ENCODE data around the gene CSF3. TPM values are rescaled to one million over a fixed set of nuclear protein-coding genes. Genes with fewer than 3 reads are reported as not detected.

The CSF3 gene
- polyA plus RNA-seq, 4 donors: not detected

DNA sequence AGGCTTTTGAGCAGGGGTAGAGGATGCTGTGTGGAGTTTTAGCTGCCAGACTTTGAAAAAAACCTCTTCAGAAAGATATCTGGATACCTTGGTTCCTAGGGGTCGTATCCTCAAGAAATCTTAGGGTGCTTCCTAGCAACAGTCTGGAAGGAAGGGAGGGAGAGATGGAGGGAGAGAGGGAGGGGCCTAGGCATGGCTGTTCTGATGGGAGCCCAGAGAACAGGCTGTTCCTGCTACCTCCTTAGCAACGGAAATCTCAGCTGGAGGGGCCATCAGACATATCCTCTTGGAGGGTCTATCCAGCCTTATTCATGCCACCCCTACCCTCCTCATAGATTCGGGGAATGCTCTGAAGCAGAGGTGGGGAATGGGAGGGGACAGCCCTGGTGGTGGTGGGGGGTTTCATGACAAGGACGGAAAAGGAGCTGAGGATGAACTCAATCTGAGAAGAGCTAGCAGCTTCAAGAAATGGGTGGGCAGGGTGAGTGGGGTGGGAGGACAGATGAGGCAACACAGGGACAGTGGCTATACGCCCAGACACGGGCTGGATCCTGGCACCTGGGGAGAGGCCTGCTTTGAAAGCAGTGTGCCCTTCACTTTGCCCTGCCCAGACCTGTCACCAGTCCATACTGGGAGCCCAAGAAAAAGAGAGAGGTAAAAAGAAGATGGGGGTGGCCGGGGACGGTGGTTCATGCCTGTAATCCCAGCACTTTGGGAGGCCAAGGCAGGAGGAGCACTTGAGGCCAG lies 44.7 kb downstream of the CSF3 start:
- DNase-seq (ENCODE audit: low read depth in 4 of 4, low spot score in 2 of 4): no peak

DNA sequence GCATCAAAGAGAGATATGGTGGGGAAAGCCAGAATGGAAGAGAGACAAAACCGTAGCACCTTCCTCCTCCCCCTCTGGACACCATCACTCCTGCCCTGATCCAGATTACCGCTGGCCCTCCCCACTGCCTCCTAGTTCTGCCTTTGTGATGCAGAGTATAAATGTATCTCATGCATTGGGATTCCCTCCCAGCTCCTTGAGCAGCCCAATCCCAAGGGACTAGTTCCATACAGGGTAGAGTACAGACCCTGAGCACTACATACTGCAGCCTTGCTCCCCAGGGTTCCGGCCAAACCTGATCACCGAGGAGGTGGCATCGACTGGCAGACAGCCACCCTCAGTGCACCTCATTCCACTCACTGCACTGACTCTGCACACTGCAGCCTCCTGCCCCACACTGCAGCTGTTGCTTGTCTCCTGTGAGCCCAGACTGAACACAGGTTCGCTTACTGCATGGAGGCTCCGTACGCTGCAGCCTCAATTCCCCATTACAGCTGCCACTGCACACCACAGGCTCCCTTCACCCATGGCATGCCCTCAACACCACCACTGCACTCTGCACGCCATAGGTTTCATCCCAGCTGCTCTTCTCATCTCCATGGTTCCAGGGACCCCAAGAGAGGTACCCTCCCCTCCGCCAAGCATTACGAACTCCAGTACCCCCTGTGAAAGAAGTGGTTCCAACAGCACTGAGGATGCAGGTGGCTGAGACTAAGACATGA lies 45.8 kb downstream of the CSF3 start:
- DNase-seq (ENCODE audit: low read depth in 4 of 4, low spot score in 2 of 4): no peak

DNA sequence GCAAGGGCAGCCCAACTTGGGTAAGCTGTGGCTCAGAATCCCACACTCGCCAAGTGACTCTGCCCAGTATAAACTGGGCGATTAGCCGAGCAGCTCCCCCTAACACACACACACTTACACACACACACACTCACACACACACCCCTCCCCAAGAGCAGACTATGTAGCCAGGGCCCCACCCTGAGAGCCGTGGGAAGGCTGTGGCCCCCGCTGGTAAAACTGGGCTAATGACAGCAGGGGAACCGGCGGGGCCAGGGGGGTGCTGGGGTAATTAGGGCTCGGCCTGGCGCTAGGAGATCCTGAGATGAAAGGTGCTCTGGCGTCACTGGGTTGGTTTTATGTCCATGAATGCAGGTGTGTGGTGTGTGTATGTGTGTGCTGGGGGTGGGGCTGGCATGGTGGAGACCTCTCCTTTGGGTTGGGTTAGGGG lies 46.4 kb downstream of the CSF3 start:
- no peak for DNase-seq (ENCODE audit: low read depth in 4 of 4, low spot score in 2 of 4)

DNA sequence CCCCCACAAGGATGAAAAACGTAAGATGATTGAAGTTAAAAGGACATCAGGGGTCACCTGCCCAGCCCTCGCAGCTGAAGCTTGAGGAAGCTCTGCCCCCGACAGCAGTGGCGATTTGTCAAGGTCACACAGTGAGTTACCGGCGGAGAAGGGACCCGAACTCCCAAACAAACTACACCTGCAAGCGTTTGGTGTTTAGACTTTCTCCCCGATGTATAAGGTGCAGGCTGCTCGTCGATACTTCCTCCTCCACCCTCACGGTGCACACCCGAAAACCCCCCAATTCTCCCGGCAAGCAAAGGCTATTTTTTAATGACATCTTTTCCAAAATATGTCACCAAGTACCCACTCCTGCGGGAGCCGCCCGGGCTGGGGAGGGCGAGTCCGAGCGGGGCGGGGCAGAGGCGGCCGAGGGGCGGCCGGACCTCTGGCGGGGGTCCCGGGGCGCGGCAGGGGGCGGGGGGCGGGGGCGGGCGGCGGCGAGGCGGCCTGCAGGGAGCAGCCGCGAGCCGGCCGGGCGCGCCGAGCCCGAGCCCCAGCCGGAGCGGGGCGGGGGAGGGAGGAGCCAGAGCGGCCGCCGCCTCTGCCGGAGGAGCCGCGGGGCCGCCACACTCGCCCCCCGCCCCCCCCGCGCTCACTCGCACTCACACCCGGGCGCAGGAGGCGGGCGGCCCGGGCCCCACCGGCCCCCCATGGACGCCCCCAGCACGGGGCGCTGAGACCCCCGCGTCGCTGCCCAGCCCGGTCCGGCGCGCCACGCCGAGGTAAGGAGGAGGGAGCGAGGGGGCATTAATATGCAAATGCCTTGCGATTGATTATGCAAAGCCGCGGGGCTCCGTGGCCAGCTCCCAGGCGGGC lies 47.3 kb downstream of the CSF3 start, which contains the start of gene THRA:
THRA (plus strand) TSS at position 637 of the 858 bp plus-strand sequence. CDS start 11,524 bp downstream, outside the sequence.
- DNase-seq (ENCODE audit: low read depth in 4 of 4, low spot score in 2 of 4): no peak

DNA sequence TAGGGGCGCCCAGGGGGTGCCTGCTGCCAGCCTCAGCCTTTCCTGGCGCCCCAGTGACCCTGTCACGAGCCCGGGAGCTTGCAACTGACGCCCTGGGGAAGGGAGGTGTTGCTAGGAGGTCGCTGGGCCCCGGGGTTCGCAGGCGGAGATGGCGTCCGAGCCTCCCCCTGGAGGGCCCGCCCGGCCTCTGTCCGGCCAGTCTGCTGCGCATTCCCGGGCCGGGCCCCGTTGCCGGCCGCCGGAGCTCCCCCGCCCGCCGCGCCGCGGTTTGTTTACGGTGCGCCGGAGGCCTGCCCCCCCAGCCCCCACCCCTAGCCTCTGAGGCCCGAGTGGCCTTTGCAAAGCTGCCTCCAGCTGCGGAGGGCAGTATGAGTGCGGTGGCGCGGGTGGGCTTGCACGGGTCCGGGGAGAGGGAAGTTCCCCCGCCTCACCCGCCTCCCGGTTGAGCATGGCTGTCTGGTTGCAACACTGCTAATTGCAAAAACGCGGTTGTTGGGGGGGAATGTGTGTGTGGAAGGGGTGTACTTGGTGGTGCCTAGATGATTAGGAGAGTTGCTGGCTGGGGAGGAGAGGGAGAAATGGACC lies 48.0 kb downstream of the CSF3 start:
- no peak for DNase-seq (ENCODE audit: low read depth in 4 of 4, low spot score in 2 of 4)

DNA sequence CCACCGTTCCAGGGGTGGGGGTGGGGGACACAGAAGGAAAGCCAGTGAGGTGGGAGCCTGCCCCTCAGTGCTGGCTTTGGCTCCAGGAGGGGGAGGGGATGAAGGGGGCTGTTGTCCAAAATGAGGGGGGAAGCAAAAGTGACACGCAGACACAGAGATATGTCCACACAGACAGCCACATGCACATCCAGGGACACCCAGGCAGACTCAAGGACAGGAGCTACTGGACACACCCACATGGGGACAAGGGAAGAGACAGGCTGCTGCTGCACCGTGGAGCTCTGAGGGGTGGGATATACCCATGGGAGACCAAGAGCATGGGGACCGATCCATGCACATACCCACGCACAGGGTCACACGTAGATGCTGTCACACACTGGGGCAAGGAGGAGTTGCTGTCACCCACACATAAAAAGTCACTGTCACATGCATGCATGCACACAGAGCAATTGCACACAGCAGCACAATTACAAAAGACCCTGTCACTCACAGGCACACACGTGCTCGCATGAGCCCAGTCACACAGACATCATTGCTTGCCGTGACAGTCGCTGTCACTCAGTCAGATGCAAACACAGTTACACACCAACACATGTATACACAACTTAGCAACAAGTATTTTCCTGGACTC lies 48.8 kb downstream of the CSF3 start:
- no peak for DNase-seq (ENCODE audit: low read depth in 4 of 4, low spot score in 2 of 4)

DNA sequence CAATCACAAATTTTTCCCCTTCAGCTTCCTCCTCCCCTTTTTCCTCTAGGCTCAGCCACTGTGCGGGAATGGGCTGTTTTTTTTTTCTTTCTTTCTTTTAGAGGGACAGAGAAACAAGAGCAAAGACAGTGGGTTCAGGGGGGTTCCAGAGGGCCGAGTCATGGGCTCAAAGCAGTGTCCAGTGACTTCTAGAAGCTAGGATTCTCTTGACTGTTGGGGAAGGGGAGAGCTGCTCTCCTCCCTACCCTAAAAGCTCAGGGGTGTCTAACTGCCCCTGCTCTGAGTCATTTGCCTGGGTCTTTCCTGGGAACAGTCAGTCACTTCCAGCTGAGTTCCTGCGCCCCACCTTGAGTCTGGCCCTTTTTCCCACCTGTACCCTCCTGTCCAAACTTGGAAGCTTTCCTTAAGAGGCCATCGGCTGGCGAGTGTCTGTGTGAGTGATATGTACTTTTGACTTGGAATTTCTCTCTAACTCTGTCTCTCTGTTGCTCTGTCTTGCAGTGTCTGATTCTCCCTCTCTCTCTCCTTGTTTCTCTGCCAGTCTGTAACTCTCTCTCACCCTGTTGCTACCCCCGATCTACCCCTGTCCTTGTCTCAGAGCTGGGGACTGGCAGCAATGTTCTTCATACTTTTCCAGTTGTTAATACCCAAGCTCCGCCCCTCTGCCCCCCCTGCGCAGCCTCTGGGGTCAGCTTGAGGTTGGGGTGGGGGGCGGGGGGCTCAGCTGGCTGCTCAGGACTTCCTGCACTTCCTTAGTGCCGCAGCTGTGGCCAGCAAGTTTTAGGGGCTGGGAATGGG lies 49.9 kb downstream of the CSF3 start:
- DNase-seq (ENCODE audit: low read depth in 4 of 4, low spot score in 2 of 4): no peak

DNA sequence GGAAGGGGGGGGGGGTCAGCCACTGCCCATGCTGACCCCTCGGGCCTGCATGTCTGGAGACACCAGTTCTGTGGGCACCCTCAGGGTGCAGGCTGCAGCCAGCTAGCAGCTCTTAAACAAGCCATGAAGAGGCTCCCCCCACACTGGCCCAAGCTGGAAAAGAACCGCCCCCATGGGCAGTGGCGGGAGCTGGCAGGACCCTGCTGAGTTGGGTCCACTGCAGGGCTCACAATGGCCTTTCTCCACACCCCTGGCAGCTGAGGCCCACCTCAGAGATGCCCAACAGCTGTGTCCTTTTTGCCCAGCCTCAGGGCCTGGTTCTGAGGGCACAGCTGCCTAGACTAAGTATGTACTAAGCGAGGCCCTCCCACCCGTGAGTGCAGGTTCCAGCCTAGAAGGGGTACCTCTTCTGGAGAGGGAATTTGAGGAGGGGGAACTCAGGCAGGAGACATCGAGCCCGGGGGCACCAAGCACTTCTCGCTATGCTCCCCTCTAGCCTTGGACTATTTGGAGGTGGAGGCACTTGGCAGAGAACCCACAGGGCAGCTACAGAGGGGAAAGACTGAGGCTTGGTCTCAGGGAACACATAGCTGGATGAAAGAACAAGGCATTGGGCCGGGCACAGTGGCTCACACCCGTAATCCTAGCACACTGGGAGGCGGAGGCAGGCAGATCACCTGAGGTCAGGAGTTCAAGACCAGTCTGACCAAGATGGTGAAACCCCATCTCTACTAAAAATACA lies 50.7 kb downstream of the CSF3 start:
- DNase-seq (ENCODE audit: low read depth in 4 of 4, low spot score in 2 of 4): no peak

Other genes starting within 250 kb of the CSF3 start
- gene IKZF3, start 151.1 kb upstream of the CSF3 start, polyA plus RNA-seq (ENCODE audit: insufficient read length in 4 of 4): under 1 TPM; 0.14 to 0.33 (median 0.25) TPM
- gene ZPBP2, start 147.2 kb upstream of the CSF3 start, polyA plus RNA-seq (ENCODE audit: insufficient read length in 4 of 4): not detected
- gene GSDMB, start 96.8 kb upstream of the CSF3 start, polyA plus RNA-seq (ENCODE audit: insufficient read length in 4 of 4): 10 to 100 TPM in 2 of 4 donors, 1 to 10 TPM in 2; 6.3 to 31.4 (median 19.2) TPM
- 100 to 1,000 TPM in 2 of 4 donors, 10 to 100 TPM in 2; 84.0 to 115 (median 96.1) TPM for gene ORMDL3, start 87.8 kb upstream of the CSF3 start, polyA plus RNA-seq (ENCODE audit: insufficient read length in 4 of 4)
- under 1 TPM in 1 of 4 donors, not detected in 3; 0.17 TPM for gene LRRC3C, start 87.7 kb upstream of the CSF3 start, polyA plus RNA-seq (ENCODE audit: insufficient read length in 4 of 4)
- 1 to 10 TPM in 3 of 4 donors, under 1 TPM in 1; 0.49 to 3.6 (median 2.0) TPM for gene GSDMA, start 52.4 kb upstream of the CSF3 start, polyA plus RNA-seq (ENCODE audit: insufficient read length in 4 of 4)
- gene PSMD3, start 34.6 kb upstream of the CSF3 start, polyA plus RNA-seq (ENCODE audit: insufficient read length in 4 of 4): 100 to 1,000 TPM; 103 to 127 (median 117) TPM
- 100 to 1,000 TPM in 2 of 4 donors, 10 to 100 TPM in 2; 83.3 to 152 (median 114) TPM for gene MED24, start 39.0 kb downstream of the CSF3 start, polyA plus RNA-seq (ENCODE audit: insufficient read length in 4 of 4)
- gene THRA, start 47.5 kb downstream of the CSF3 start, polyA plus RNA-seq (ENCODE audit: insufficient read length in 4 of 4): 10 to 100 TPM; 44.5 to 61.0 (median 57.8) TPM
- 1 to 10 TPM; 3.7 to 4.7 (median 3.7) TPM for gene NR1D1, start 85.1 kb downstream of the CSF3 start, polyA plus RNA-seq (ENCODE audit: insufficient read length in 4 of 4)
- gene MSL1, start 106.5 kb downstream of the CSF3 start, polyA plus RNA-seq (ENCODE audit: insufficient read length in 4 of 4): 100 to 1,000 TPM; 126 to 181 (median 166) TPM
- gene CASC3, start 125.1 kb downstream of the CSF3 start, polyA plus RNA-seq (ENCODE audit: insufficient read length in 4 of 4): 100 to 1,000 TPM in 2 of 4 donors, 10 to 100 TPM in 2; 88.0 to 124 (median 101) TPM
- 10 to 100 TPM in 2 of 4 donors, 1 to 10 TPM in 2; 6.3 to 17.1 (median 11.3) TPM for gene RAPGEFL1, start 162.0 kb downstream of the CSF3 start, polyA plus RNA-seq (ENCODE audit: insufficient read length in 4 of 4)
- gene WIPF2, start 203.9 kb downstream of the CSF3 start, polyA plus RNA-seq (ENCODE audit: insufficient read length in 4 of 4): 10 to 100 TPM; 26.1 to 32.8 (median 29.1) TPM